K562 (cell line): ENCODE measurements around the gene FAF2. TPM values are rescaled to one million over a fixed set of nuclear protein-coding genes. Genes with fewer than 3 reads are reported as not detected.

Experiments used
- CBFB ChIP-seq: sonication (generic); formaldehyde crosslinking; IDR thresholded peaks from 2 replicates; pipeline ENCODE4 v1.4.0; 2020; ENCODE audit warnings: mild to moderate bottlenecking, missing genetic modification reagents
- CSDE1 ChIP-seq, 2 experiments: fragments of 450-650 bp; IDR thresholded peaks; 2 replicates each; pipeline ENCODE4 v1.6.1; 2016; ENCODE audit warnings: mild to moderate bottlenecking in 1 of 2
- CXXC5 ChIP-seq: fragments of 250-450 bp; sonication (Bioruptor Pico); IDR thresholded peaks from 2 replicates; pipeline ENCODE4 v1.8.0; 2022; ENCODE audit warnings: inconsistent platforms, mild to moderate bottlenecking, moderate library complexity
- DEAF1 ChIP-seq: fragments of 450-650 bp; formaldehyde crosslinking; IDR thresholded peaks from 2 replicates; pipeline ENCODE4 v1.4.0; 2020; ENCODE audit warnings: mild to moderate bottlenecking, moderate library complexity
- ELK3 ChIP-seq: fragments of 450-650 bp; formaldehyde crosslinking; IDR thresholded peaks from 2 replicates; pipeline ENCODE4 v1.4.0; 2020; ENCODE audit warnings: mild to moderate bottlenecking
- GMEB1 ChIP-seq: fragments of 250-450 bp; sonication (Bioruptor Pico); IDR thresholded peaks from 2 replicates; pipeline ENCODE4 v1.4.0; 2020; ENCODE audit warnings: mild to moderate bottlenecking
- HEY1 ChIP-seq: fragments of 250-450 bp; sonication (Bioruptor Pico); IDR thresholded peaks from 2 replicates; pipeline ENCODE4 v1.5.0; 2020; ENCODE audit warnings: mild to moderate bottlenecking, moderate library complexity, borderline replicate concordance
- KLF6 ChIP-seq: fragments of 250-450 bp; sonication (Bioruptor Pico); IDR thresholded peaks from 2 replicates; pipeline ENCODE4 v1.4.0; 2020; ENCODE audit warnings: mild to moderate bottlenecking, moderate library complexity, borderline replicate concordance
- NFIC ChIP-seq: fragments of 450-650 bp; IDR thresholded peaks from 2 replicates; pipeline ENCODE4 v1.6.1; 2017; ENCODE audit warnings: mild to moderate bottlenecking, inconsistent platforms
- NR3C1 ChIP-seq: sonication (generic); formaldehyde crosslinking; IDR thresholded peaks from 2 replicates; pipeline ENCODE4 v1.8.1; 2022; ENCODE audit warnings: missing genetic modification reagents
- NR4A1 ChIP-seq, 2 experiments: fragments of 250-450 bp in 1 of 2; fragments of 450-650 bp in 1 of 2; sonication (Bioruptor Pico) in 1 of 2; IDR thresholded peaks; 2 replicates each; pipeline versions ENCODE4 v1.4.0 to v1.6.1; 2016 to 2020; ENCODE audit warnings: mild to moderate bottlenecking in 2 of 2, missing compliant biosample characterization in 1 of 2, missing genetic modification characterization in 1 of 2, moderate library complexity in 1 of 2
- PCBP1 ChIP-seq: fragments of 200-400 bp; formaldehyde crosslinking; IDR thresholded peaks from 2 replicates; pipeline ENCODE4 v1.6.1; 2018; ENCODE audit warnings: mild to moderate bottlenecking, low read depth, low read length; ENCODE audit not compliant: poor library complexity, severe bottlenecking
- SIN3A ChIP-seq, 2 experiments: fragments of 150-350 bp in 1 of 2; IDR thresholded peaks; 2 replicates each; pipeline ENCODE4 v1.6.1; 2011 to 2016; ENCODE audit warnings: borderline replicate concordance in 2 of 2, low read depth in 2 of 2, low read length in 2 of 2, mild to moderate bottlenecking in 2 of 2, moderate library complexity in 2 of 2; ENCODE audit not compliant: control insufficient read depth in 1 of 2
- SRSF7 ChIP-seq: fragments of 200-400 bp; formaldehyde crosslinking; optimal IDR thresholded peaks from 2 replicates; pipeline ENCODE3; 2017; ENCODE audit warnings: mild to moderate bottlenecking, low read depth, low read length
- TRIM25 ChIP-seq: fragments of 450-650 bp; IDR thresholded peaks from 2 replicates; pipeline ENCODE4 v1.7.0; 2016; ENCODE audit warnings: borderline replicate concordance
- ZBTB17 ChIP-seq: fragments of 450-650 bp; formaldehyde crosslinking; IDR thresholded peaks from 2 replicates; pipeline ENCODE4 v1.4.0; 2020; ENCODE audit warnings: mild to moderate bottlenecking
- ZNF316 ChIP-seq: fragments of 450-650 bp; IDR thresholded peaks from 2 replicates; pipeline ENCODE4 v1.6.1; 2016
- ZNF561 ChIP-seq: fragments of 450-650 bp; formaldehyde crosslinking; conservative IDR thresholded peaks from 2 replicates; pipeline ENCODE4 v1.4.0; 2020; ENCODE audit warnings: mild to moderate bottlenecking, moderate library complexity
- ZNF696 ChIP-seq: fragments of 250-450 bp; sonication (Bioruptor Pico); conservative IDR thresholded peaks from 2 replicates; pipeline ENCODE4 v1.4.0; 2020; ENCODE audit warnings: mild to moderate bottlenecking, moderate library complexity
- ZNF830 ChIP-seq: fragments of 250-450 bp; sonication (Bioruptor Pico); IDR thresholded peaks from 2 replicates; pipeline ENCODE4 v1.5.0; 2021; ENCODE audit warnings: mild to moderate bottlenecking
- polyA plus RNA-seq, 8 experiments: library from polyadenylated mRNA; depleted of rRNA in 4 of 8; stranded (reverse) in 5 of 8; unstranded in 3 of 8; fragments of >200 nt; fragmentation: Nextera tagmentation in 2 of 8; fragmentation: Illumina TruSeq in 1 of 8; extraction: Ambion mirVana in 2 of 8; extraction: Trizol in 1 of 8; gene quantifications; 2 replicates each; pipeline versions ENCODE4 v1.2.1 to v1.2.3, GENCODE V29; 2011 to 2014; ENCODE audit warnings: inconsistent platforms in 1 of 8, missing spikeins in 1 of 8
- total RNA-seq, 7 experiments: library from RNA; depleted of rRNA in 6 of 7; stranded (reverse); fragments of >200 nt in 6 of 7; fragmentation: Illumina TruSeq in 2 of 7; extraction: Trizol in 2 of 7; gene quantifications; 2 replicates each; pipeline versions ENCODE4 v1.2.1 to v1.2.3, GENCODE V29; 2011 to 2021; ENCODE audit warnings: low replicate concordance in 1 of 7

FAF2 gene
- total and polyA plus RNA-seq, 9 of the 15 experiments (the other 6 are each of a cell fraction or from before 2014, with no cell fraction given) = 25.0 to 44.6 (median 36.1) TPM

GRCh38 chr5:176447978-176448608 lies at the start of gene FAF2 (continued):
- TF ChIP-seq PCBP1 (no peak), ZNF830 (CRISPR knock-in tag) (no peak), ZNF696 (CRISPR knock-in tag) (no peak), CBFB (peak; percentile 12; the same call in 1 of the 2 replicates), TRIM25 (no peak), NR4A1 (CRISPR knock-in tag; IDR thresholded peaks at IDR 0.05) (no peak), NR4A1 (tag; IDR thresholded peaks at IDR 0.05) (no peak), HEY1 (CRISPR knock-in tag) (no peak), NFIC (no peak), SRSF7 (no peak), DEAF1 (CRISPR knock-in tag) (peak; percentile 100), ZNF561 (CRISPR knock-in tag) (no peak), SIN3A (IDR thresholded peaks at IDR 0.05; ENCODE audit: borderline replicate concordance in 2 of 2, control insufficient read depth in 1 of 2, low read depth in 2 of 2, low read length in 2 of 2) (no peak), ZBTB17 (no peak), ZNF316 (no peak), ELK3 (CRISPR knock-in tag) (no peak), NR3C1 (no peak), CXXC5 (CRISPR knock-in tag) (peak; percentile 77), CSDE1 (IDR thresholded peaks at IDR 0.05) (no peak), KLF6 (no peak), GMEB1 (peak; percentile 58)
